HAP-1 (cell line): ENCODE measurements around the gene MAEA.

ENCODE experiments used
- DNase-seq, 2 experiments: peaks; one replicate each; pipeline ENCODE4 v3.0.0-alpha.2; 2016 to 2020; ENCODE audit warnings: low spot score in 2 of 2
- H3K27me3 ChIP-seq: fragments of 250-450 bp; sonication (Bioruptor Pico); 2 replicates; pipeline ENCODE4 v1.5.1; 2020; ENCODE audit warnings: low read depth, mild to moderate bottlenecking, moderate library complexity
- H3K36me3 ChIP-seq: fragments of 250-450 bp; sonication (Bioruptor Pico); replicated peaks from 2 replicates; pipeline ENCODE4 v1.5.1; 2020; ENCODE audit warnings: mild to moderate bottlenecking
- H3K4me1 ChIP-seq: fragments of 250-450 bp; sonication (Bioruptor Pico); 2 replicates; pipeline ENCODE4 v1.5.1; 2020; ENCODE audit warnings: mild to moderate bottlenecking
- H3K4me3 ChIP-seq: fragments of 250-450 bp; sonication (Bioruptor Pico); 2 replicates; pipeline ENCODE4 v1.5.1; 2020; ENCODE audit warnings: mild to moderate bottlenecking, moderate library complexity
- H3K9me3 ChIP-seq: fragments of 250-450 bp; sonication (Bioruptor Pico); 2 replicates; pipeline ENCODE4 v1.5.1; 2020; ENCODE audit warnings: mild to moderate bottlenecking, moderate library complexity
- in situ Hi-C: fragments of 300-500 bp; cut with MboI; formaldehyde crosslinking; loops from 3 replicates; pipeline ENCODE4 v1.14.3; 2020; ENCODE audit warnings: low sequenced_read_pairs, inconsistent platforms, mixed read lengths

MAEA gene

DNA sequence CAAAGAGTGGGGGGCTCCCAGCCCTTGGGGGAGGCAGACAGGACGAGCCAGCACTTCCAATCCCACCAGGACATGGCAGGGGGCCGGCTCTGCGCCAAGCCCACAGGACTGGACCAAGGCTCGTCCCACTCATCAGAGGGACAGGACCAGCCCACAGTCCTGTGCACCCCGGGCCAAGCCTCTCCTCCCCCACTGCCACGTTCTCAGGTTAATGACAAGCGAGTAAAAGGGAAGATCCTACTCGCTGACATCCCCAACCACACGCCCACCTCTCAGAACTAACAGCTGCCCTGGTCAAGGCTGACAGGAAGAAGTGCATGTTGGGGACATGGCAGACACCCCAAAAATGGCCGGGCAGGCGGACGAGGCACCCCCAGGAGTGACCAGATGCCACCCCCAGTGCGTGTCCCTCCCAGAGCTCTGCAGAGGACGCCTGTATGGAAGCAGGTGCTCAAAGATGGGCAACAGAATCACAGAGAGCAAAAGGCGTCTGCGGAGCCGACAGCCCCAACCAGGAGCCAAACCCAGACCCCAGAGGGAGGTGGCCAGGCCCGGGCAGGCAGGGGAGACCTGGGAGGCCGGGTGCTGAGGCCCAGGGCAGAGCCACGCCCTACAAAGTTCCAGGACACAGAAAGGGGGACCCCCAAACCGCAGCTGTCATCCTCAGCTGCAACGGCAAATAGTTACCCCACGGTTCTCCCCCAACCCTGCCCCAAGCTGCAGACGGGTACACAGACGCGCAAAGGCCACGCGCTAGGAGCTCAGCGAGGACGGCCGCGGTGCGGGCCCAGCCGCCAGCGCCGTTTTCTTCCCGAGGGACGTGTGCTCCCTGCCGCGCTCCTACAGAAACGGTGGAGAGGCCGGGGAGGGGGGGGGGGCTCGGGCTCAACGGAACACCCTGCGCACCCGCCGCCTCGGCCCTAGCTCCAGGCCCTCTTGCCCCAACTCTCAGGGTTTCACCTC lies 42.5 kb upstream of the MAEA start:
- Histone ChIP-seq H3K27me3 (no peaks in the 10 kb centered on the region), H3K4me3 (peak overlapping the region; percentile 76), H3K4me1 (peaks cover 13% of the 10 kb centered on the region), H3K36me3 (peaks cover 5% of the 10 kb centered on the region), H3K9me3 (peaks cover 7% of the 10 kb centered on the region)
- in situ Hi-C loops, result no loop called here
- DNase-seq, result peak in 1 of 2 experiments; percentile 19

DNA sequence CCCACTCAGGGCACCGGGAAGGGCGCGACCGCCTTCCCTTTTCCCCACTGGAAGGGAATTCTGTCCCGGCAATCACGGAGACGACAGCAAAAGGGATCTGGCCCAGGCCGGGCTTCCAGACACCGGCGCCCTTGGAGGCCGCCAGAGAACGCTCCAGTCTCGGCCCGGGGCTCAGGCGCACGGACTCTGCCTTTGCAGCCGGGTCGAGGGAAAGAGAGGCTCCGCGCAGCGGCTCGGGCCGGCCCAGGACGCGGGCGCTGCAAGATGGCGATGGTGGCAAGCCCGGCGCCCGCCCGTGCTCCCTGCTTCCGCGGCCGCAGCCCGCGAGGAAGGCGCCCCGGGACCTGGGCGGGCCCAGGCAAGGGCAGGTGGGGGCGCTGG lies 41.8 kb upstream of the MAEA start:
- peaks cover 7% of the 10 kb centered on the region for H3K9me3 ChIP-seq

DNA sequence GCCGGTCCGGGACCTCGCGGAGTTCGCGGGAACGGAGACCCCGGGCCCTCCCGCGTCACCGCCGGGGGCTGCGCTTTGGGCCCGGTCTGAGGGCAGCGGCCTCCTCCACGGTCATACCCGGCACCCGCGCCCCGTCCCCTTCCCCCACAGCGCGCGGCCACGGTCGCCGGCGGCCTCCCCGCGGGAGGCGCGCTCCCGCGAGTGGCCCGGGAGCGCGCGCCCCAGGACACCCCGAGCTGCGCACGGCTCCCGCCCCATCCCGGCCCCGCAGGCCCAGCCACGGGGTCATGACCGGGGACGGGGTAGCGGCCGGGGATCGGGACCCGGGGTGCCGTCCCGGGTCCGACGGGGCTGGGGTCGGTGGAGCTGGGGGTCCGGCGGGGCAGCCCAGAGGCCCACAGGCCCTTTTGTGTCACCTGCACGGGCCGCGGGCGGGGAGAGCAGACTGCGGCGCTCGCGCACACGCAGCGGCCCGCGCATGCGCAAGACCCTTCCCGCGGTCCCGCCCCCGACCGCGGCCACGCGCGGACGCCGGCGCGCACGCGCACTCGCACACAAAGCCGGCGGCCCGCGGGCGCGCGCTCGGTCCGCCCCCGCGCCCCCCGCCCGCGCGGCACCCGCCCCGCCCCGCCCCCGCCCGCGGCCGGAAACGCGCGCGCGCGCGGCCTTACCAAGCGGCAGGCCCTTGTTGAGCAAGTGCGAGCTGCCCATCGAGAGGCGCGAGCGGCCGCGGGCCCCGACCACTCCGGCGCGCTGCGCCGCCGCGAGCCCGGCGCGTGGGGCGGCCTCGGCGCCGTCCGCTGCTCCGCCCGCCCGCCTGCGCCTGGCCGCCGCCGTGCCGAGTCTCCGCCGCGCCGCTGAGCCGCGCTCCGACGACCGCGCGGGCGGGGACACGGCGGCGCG lies 41.2 kb upstream of the MAEA start, which contains the start of gene CTBP1:
Gene CTBP1, minus strand, starts transcription at position 886 of the 903 bp plus-strand sequence. CDS start 7,799 bp downstream, outside the sequence.
- Histone ChIP-seq H3K4me1 (peaks cover 13% of the 10 kb centered on the region), H3K27me3 (no peaks in the 10 kb centered on the region), H3K9me3 (peaks cover 7% of the 10 kb centered on the region), H3K4me3 (peak within 1 kb of the TSS; percentile 76), H3K36me3 (peaks cover under 1% of the 10 kb centered on the region; the same call in 1 of the 2 replicates)
- in situ Hi-C loops, result no loop called here
- DNase-seq, result peak; percentile 75 to 78

More for the DNA sequence above, 41.8 kb upstream of the MAEA start:
- peak overlapping the region; percentile 76 for H3K4me3 ChIP-seq
- H3K36me3 ChIP-seq, result peaks cover 5% of the 10 kb centered on the region
- no peaks in the 10 kb centered on the region for H3K27me3 ChIP-seq
- H3K4me1 ChIP-seq, result peaks cover 13% of the 10 kb centered on the region
- DNase-seq, result no peak
- in situ Hi-C loops, result no loop called here

DNA sequence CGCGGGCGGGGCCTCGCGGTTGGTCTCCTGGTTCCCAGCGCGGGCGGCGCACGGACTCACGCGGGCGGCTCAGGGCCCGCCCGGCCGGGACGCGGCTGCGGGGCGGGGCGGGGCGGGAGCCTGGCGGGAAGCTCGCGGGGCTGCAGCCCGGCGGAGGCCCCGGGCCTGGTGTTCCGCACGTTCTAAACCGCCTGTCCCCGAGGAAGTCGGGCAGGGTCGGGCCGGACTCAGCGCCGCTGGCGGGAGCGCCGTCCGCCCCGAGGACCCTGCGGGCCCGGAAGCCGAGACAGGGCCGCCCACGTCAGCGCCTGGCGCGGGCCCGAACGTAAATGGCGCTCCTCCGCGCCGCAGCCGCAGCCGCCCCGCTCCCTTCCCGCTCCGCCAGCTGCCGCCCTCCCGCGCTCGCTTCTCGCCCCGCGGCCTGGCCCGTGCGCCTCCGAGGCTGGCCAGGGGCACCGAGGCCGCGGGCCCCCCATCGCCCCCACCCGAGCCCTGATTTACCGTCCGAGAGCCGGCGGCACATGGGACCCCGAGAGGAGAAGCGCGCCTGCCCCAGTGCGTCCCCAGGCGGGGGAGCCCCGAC lies 40.5 kb upstream of the MAEA start:
- no peaks in the 10 kb centered on the region; the same call in 1 of the 2 replicates for H3K36me3 ChIP-seq
- peak overlapping the region; percentile 31 for H3K4me3 ChIP-seq
- peak; percentile 68 to 86 for DNase-seq

DNA sequence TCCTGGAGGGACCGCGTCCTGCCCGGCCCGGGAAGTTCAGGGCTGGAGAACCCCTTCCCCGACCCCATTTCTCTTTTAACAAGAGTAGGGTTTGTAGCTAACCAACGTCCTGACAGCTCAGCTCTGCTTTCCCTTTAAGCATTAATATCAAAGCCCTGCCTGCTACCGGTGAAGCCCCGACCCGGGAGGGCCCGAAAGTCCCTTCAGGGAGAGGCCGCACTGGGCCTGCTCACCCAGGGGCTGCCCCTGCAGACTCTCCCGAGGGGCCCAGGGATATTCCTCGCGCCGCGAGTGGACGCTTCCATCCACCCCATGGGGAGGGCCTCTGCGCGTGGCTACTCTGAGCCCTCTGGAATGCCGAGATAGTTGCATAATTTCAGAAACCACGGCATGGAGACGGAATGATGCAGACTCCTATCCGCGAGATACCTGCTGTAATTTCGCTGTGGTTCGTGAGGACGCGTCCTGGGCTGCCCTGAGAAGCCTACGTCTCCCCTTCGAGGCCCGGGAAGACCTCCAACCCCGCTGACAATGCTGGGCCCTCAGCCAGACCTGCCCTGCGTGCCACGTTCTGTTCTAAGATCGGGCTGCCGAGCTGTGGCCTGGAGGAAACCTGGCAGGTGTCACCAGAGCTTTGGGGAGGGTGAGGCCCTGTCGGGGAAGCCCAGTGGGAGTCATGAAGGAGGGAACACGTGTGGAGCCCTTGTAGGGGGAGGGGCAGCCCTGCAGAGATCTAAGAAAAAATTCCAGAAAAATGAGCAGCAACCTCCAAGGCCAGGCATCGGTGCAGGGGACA lies 39.8 kb upstream of the MAEA start:
- H3K4me3 ChIP-seq, result peak overlapping the region; percentile 31
- no peaks in the 10 kb centered on the region; the same call in 1 of the 2 replicates for H3K36me3 ChIP-seq
- peaks cover 7% of the 10 kb centered on the region for H3K9me3 ChIP-seq
- DNase-seq, result peak in 1 of 2 experiments; percentile 22
- in situ Hi-C loops, result loop anchor here (5.0 kb wide), 1 partner anchor 92 kb away; no protein-coding TSS in a partner anchor
- no peaks in the 10 kb centered on the region for H3K27me3 ChIP-seq
- H3K4me1 ChIP-seq, result peaks cover 13% of the 10 kb centered on the region

More for the DNA sequence above, 40.5 kb upstream of the MAEA start:
- Histone ChIP-seq H3K27me3 (no peaks in the 10 kb centered on the region), H3K9me3 (peaks cover 7% of the 10 kb centered on the region), H3K4me1 (peaks cover 13% of the 10 kb centered on the region)
- in situ Hi-C loops, result no loop called here

DNA sequence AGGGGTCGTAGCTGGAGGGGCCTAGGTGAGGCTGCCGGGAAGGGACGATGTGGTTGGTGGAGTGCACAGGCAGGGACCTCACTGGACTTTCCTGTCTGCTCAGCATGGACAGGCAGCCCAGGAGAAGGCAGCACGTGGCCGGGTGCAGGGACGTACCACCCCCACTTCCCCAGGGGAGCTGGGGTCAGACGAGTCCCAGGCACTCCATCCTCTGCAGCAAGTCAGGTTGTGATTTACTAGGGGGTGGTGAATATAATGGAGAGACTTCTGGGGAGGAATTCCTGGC lies 39.2 kb upstream of the MAEA start:
- in situ Hi-C loops, result loop anchor here (5.0 kb wide), 1 partner anchor 92 kb away; no protein-coding TSS in a partner anchor
- Histone ChIP-seq H3K9me3 (peaks cover 7% of the 10 kb centered on the region), H3K36me3 (no peaks in the 10 kb centered on the region; the same call in 1 of the 2 replicates), H3K27me3 (no peaks in the 10 kb centered on the region), H3K4me1 (peaks cover 13% of the 10 kb centered on the region), H3K4me3 (no peak overlapping the region)
- DNase-seq, result no peak

DNA sequence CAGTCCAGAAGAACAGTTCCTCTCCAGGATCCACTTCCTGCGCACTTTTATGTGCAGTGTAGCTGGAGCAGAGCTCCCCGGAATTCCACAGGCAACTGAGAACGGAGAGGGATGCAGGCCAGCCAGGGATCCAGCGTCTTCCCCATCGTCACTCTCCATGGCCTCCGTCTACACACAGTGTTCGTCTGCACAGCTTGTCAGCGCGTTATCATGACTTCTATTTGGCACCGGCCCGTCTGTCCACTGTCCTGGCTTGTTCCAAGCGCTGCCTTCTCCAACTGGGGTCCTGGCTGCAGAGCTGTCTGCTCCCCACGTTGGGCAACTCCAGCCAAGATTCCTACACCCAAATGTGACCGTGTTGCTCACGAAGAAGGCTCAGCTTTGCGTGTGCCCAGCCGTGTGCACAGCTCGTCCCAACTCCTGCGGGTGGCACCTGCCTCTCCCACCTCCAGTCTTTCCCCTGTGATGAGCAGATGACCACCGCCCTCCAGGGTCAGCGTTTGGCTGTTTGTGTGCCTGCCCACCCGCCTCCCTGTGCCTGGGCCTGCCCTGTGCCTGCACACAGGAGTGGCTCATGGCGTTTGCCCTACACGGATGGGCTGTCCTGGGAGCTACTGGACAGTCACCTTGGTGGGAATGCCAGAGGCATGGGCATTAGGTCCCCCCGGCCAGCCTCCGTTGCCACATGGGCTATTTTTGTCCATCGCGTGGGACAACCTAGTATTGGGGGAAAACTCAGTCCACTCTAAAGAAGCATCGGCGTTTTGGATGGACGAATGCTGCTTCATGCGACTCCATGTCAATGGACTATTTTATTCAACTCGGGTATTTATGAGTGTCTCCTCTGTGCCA lies 38.5 kb upstream of the MAEA start:
- in situ Hi-C loops, result loop anchor here (5.0 kb wide), 1 partner anchor 91 kb away; no protein-coding TSS in a partner anchor
- H3K9me3 ChIP-seq, result peaks cover 7% of the 10 kb centered on the region
- H3K4me1 ChIP-seq, result peaks cover 13% of the 10 kb centered on the region
- no peak overlapping the region for H3K4me3 ChIP-seq
- no peaks in the 10 kb centered on the region for H3K27me3 ChIP-seq
- no peak for DNase-seq
- H3K36me3 ChIP-seq, result no peaks in the 10 kb centered on the region; the same call in 1 of the 2 replicates

DNA sequence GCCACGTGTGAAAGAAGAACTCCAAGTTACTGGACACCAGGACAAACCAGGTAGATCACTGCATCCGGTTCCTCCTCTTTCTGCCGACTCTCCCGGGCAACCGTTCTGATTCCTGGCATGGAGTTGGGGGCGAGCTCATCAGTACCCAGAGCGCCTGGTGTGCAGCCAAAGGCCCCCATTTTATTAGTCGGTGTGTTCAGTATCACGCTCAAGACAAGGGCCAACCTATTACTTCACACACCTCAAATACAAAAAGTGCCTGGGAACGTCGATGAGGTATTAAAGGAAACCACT lies 38.0 kb upstream of the MAEA start:
- in situ Hi-C loops, result loop anchor here (5.0 kb wide), 1 partner anchor 91 kb away; no protein-coding TSS in a partner anchor

DNA sequence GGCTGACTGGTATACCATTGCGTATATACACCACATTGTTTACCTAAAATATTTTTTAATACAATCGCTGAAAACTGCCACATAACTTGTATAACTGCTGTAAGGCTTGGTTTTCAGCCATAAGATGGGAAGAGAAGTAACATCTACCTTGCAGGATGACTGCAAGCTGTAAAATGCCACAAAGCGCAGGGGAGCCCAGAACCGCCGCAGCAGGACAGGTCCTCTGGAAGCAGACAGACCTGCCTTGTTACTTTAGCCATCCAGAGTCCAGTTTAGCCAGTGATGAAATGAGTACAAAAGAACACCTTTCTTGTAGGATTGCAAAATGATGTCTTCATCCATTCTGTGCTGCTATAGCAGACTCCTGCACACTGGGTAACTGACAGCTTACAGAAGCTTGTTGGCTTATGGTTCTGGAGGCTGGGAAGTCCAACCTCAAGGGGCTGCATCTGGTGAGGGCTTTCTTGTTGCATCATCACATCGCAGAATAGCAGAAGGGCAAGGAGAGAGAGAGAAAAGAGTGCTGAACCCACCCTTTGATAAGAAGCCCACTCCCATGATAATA lies 36.7 kb upstream of the MAEA start:
- Histone ChIP-seq H3K9me3 (peaks cover 7% of the 10 kb centered on the region), H3K36me3 (no peaks in the 10 kb centered on the region), H3K27me3 (no peaks in the 10 kb centered on the region), H3K4me1 (peaks cover 4% of the 10 kb centered on the region; the same call in 1 of the 2 replicates), H3K4me3 (no peak overlapping the region)
- in situ Hi-C loops, result loop anchor here (5.0 kb wide), 1 partner anchor 89 kb away; no protein-coding TSS in a partner anchor
- DNase-seq, result no peak

More for the DNA sequence above, 38.0 kb upstream of the MAEA start:
- Histone ChIP-seq H3K4me1 (peaks cover 8% of the 10 kb centered on the region), H3K36me3 (no peaks in the 10 kb centered on the region; the same call in 1 of the 2 replicates), H3K4me3 (no peak overlapping the region), H3K9me3 (peaks cover 7% of the 10 kb centered on the region), H3K27me3 (no peaks in the 10 kb centered on the region)
- no peak for DNase-seq

DNA sequence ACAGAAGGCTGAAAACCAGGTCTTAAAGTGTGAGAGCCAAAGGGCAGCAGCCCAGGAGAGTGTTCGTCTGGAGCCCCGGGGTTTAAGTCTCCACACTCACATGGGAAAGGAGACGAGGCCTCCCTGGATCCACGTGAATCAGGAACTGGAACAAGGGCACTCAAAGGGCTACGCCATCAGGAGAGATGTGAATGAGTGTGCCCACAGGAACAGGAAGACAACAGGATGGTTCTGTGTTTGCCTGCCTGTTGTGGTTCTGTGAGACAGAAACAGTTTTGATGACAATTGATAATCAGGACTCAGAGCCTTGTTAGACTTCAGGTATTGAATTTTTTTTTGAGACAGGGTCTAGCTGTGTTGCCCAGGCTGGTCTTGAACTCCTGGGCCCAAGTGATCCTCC lies 35.9 kb upstream of the MAEA start:
- no peak overlapping the region for H3K4me3 ChIP-seq
- DNase-seq, result no peak
- no peaks in the 10 kb centered on the region for H3K36me3 ChIP-seq
- in situ Hi-C loops, result loop anchor here (5.0 kb wide), 1 partner anchor 88 kb away; no protein-coding TSS in a partner anchor
- peaks cover 4% of the 10 kb centered on the region; the same call in 1 of the 2 replicates for H3K4me1 ChIP-seq
- no peaks in the 10 kb centered on the region for H3K27me3 ChIP-seq
- H3K9me3 ChIP-seq, result peaks cover 7% of the 10 kb centered on the region

DNA sequence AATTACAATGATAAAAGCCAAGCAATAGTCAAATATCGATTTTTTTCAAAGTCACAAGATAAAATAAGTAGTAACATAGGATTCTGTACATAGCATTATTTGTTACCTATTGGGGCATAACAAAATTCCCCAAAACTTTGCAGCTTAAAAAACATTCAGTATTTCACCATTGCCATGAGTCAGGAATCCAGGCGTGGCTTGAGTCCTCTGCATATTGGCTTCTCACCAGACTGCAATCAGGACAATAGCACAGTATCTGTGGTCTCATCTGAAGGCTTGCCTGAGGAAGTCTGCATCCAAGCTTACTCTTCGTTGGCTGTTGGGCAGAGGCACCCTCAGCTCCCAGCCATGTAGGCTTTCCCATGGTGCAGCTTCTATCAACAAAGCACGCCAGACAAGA lies 34.5 kb upstream of the MAEA start:
- Histone ChIP-seq H3K9me3 (peaks cover 3% of the 10 kb centered on the region), H3K4me1 (no peaks in the 10 kb centered on the region), H3K27me3 (no peaks in the 10 kb centered on the region), H3K36me3 (no peaks in the 10 kb centered on the region), H3K4me3 (no peak overlapping the region)
- DNase-seq, result no peak
- in situ Hi-C loops, result no loop called here

DNA sequence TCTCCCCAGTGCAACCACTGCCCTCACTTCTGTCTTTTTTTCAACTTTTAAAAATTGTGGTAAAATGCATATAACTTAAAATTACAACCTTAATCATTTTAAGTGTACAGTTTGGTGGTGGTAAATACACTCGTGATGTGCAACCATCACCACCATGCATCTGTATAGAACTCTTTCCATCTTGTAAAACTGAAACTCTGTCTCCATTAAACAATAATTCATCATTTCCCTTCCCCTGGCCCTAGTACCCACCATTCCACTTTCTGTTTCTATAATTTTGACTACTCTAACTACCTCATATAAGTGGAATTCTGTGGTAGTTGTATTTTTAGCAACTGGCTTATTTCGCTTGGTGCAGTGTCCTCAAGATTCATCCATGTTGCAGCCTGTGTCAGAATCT lies 34.0 kb upstream of the MAEA start:
- Histone ChIP-seq H3K27me3 (no peaks in the 10 kb centered on the region), H3K4me1 (no peaks in the 10 kb centered on the region), H3K9me3 (peaks cover 2% of the 10 kb centered on the region), H3K36me3 (no peaks in the 10 kb centered on the region), H3K4me3 (no peak overlapping the region)
- DNase-seq, result no peak
- in situ Hi-C loops, result no loop called here
